Ishikawa (cell line): ENCODE data around the gene BDH2.

Experiments used
- CEBPB ChIP-seq: IDR thresholded peaks from 2 replicates; pipeline ENCODE4 v1.6.1; 2012
- CREB1 ChIP-seq: IDR thresholded peaks from 2 replicates; pipeline ENCODE4 v1.6.1; 2012; ENCODE audit warnings: low read depth
- EGR1 ChIP-seq: IDR thresholded peaks from 2 replicates; pipeline ENCODE4 v1.6.1; 2012
- EP300 ChIP-seq: IDR thresholded peaks from 2 replicates; pipeline ENCODE4 v1.6.1; 2012; ENCODE audit warnings: borderline replicate concordance
- FOXM1 ChIP-seq: IDR thresholded peaks from 2 replicates; pipeline ENCODE4 v1.6.1; 2012; ENCODE audit warnings: low read depth, borderline replicate concordance
- NFIC ChIP-seq: IDR thresholded peaks from 2 replicates; pipeline ENCODE4 v1.6.1; 2012
- RAD21 ChIP-seq: IDR thresholded peaks from 2 replicates; pipeline ENCODE4 v1.6.1; 2012; ENCODE audit warnings: low read depth
- TAF1 ChIP-seq: IDR thresholded peaks from 2 replicates; pipeline ENCODE4 v1.6.1; 2012; ENCODE audit warnings: low read depth, mild to moderate bottlenecking
- TCF12 ChIP-seq: IDR thresholded peaks from 2 replicates; pipeline ENCODE4 v1.6.1; 2012; ENCODE audit warnings: low read depth
- TEAD4 ChIP-seq: IDR thresholded peaks from 2 replicates; pipeline ENCODE4 v1.6.1; 2012
- YY1 ChIP-seq: IDR thresholded peaks from 2 replicates; pipeline ENCODE4 v1.6.1; 2012; ENCODE audit warnings: low read depth
- ZBTB7A ChIP-seq: IDR thresholded peaks from 2 replicates; pipeline ENCODE4 v1.6.1; 2012; ENCODE audit warnings: low read depth
- TF ChIP-seq, protein P1 (sequence below): IDR thresholded peaks from 2 replicates; pipeline ENCODE4 v1.6.1; 2012; ENCODE audit warnings: low read depth, mild to moderate bottlenecking
- TF ChIP-seq, protein P2 (sequence below): IDR thresholded peaks from 2 replicates; pipeline ENCODE4 v1.6.1; 2012
- TF ChIP-seq, protein P3 (sequence below): IDR thresholded peaks from 2 replicates; pipeline ENCODE4 v1.6.1; 2012

The BDH2 gene

DNA sequence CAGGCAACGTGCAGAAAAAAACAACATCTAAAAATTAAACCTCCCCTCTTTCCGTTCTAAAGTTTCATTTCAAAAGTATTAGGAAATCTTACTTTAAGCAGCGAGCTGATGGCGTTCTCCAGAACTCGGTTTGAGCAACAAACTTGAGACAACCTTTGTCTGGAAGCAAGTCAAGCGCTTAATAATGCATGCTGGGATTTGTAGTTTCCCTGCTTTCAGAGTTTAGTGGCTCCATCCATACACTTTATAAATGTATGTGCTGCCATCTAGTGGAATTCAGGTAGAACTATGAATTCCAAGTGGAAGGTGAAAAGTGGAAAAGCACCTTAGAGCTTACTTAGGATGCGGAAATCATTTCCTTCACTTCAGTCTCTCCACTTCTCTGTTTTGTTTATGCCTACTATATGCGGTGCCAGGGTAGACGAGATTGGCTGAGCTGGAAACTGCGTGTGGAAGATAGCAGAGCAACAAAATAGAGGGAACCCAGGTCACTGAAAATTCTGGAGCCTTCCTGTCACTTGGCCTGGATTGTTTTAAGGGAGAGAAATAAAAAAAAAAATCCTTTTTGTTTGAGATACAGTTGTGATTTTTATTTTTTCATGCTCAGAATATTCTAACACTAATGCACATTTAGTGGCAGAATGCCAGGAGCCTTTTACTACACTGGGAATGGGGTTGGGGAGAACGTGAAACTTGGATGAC, at the start of gene BDH2:
TSS of gene BDH2 (minus strand) at position 144 of the 702 bp plus-strand sequence. CDS start 3,580 bp downstream, outside the sequence.
- TF ChIP-seq, protein P1, sequence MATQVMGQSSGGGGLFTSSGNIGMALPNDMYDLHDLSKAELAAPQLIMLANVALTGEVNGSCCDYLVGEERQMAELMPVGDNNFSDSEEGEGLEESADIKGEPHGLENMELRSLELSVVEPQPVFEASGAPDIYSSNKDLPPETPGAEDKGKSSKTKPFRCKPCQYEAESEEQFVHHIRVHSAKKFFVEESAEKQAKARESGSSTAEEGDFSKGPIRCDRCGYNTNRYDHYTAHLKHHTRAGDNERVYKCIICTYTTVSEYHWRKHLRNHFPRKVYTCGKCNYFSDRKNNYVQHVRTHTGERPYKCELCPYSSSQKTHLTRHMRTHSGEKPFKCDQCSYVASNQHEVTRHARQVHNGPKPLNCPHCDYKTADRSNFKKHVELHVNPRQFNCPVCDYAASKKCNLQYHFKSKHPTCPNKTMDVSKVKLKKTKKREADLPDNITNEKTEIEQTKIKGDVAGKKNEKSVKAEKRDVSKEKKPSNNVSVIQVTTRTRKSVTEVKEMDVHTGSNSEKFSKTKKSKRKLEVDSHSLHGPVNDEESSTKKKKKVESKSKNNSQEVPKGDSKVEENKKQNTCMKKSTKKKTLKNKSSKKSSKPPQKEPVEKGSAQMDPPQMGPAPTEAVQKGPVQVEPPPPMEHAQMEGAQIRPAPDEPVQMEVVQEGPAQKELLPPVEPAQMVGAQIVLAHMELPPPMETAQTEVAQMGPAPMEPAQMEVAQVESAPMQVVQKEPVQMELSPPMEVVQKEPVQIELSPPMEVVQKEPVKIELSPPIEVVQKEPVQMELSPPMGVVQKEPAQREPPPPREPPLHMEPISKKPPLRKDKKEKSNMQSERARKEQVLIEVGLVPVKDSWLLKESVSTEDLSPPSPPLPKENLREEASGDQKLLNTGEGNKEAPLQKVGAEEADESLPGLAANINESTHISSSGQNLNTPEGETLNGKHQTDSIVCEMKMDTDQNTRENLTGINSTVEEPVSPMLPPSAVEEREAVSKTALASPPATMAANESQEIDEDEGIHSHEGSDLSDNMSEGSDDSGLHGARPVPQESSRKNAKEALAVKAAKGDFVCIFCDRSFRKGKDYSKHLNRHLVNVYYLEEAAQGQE, result no peak
- TF ChIP-seq NFIC (peak; percentile 49), CEBPB (0 out of 2 replicates have a peak, but pooled peaks have one; percentile 51), TEAD4 (peak; percentile 54; the same call in 1 of the 2 replicates), RAD21 (peak; percentile 75), EGR1 (no peak)

DNA sequence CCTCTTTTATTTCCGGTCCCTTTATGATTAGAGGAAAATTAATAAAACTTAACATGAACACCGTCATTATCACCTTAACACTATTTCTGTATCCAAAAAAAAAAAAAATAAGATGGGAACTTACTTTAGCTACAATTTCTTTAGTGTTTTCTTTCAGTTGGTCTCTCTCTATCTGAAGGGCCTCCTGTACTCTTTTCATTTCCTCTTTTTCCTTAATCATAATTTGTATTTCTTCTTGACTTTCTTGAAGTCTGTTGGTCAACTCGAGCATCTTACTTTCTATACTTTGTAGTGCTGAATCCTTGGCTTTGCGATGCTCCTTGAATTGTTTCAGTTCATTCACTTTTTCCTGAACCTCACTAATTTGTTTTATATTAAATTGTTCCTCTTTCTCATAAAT, 45.3 kb upstream of the BDH2 start:
- TF ChIP-seq YY1 (no peak), ZBTB7A (no peak), TAF1 (no peak), FOXM1 (no peak), CREB1 (no peak), TEAD4 (no peak), TCF12 (no peak), RAD21 (no peak)
- TF ChIP-seq, protein P2, sequence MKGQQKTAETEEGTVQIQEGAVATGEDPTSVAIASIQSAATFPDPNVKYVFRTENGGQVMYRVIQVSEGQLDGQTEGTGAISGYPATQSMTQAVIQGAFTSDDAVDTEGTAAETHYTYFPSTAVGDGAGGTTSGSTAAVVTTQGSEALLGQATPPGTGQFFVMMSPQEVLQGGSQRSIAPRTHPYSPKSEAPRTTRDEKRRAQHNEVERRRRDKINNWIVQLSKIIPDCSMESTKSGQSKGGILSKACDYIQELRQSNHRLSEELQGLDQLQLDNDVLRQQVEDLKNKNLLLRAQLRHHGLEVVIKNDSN, result no peak
- TF ChIP-seq, protein P1, result no peak
- TF ChIP-seq, protein P3, sequence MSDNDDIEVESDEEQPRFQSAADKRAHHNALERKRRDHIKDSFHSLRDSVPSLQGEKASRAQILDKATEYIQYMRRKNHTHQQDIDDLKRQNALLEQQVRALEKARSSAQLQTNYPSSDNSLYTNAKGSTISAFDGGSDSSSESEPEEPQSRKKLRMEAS, result no peak

DNA sequence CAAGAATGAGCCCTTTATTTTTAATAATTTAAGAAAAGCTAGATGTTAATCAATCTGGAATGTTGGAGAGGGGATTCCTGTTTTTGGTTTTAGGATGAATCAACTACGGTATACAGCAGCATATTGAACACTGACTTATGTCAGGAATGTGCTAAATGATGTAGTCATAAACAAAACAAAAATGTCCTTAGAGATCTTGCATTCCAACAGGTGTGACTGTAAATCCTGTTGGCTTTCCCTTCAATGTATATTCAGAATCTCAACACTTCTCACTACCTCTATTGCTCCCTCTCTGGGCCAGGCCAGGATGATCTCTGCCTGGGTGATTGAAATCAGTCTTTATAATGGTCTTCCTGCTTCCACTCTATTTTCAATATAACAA, 37.8 kb upstream of the BDH2 start:
- TF ChIP-seq TEAD4 (no peak), ZBTB7A (no peak), RAD21 (no peak), NFIC (no peak), CREB1 (no peak), CEBPB (no peak), TAF1 (no peak), FOXM1 (no peak), EGR1 (no peak), EP300 (no peak), YY1 (no peak), TCF12 (no peak)
- TF ChIP-seq, protein P3, result no peak
- TF ChIP-seq, protein P1, result no peak
- TF ChIP-seq, protein P2, result no peak

DNA sequence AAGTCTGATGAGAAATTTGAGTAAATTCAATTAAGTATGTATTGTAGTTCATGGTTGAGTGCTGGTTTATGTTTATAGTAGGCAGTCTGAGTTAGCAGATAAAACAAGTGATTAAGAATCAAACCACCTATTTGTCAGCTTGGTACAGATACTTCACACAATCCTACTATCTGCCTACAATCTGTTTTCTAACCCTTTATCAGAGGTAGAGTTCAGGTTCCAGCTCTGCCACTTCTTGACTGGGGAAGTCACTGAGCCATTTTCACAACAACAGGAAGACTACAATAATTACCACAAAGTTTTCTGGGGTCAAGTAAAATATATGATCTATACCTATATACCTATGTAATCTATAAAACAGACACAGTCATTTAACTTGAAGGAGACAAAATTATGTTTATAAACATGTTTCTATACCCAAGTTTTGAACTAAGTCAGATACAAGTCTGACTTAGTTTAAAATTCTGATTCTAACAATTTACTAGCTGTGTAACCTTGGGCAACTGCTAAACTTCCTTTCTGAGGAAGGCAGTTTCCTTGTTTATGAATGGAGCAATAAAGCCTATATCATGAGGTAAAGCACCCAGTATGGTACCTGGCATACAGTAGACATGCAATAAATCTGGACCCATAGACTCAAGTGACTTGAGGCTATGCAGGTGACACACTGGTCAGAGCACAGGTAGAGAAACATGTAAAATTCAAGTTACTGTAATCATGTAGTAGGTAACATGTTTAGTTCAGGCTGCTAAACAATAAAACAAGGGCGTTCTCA, 37.2 kb upstream of the BDH2 start:
- TF ChIP-seq FOXM1 (no peak), TAF1 (no peak), ZBTB7A (no peak), RAD21 (no peak), TCF12 (no peak), CEBPB (no peak), YY1 (no peak), CREB1 (no peak), EGR1 (no peak), NFIC (no peak), EP300 (no peak), TEAD4 (no peak)
- TF ChIP-seq, protein P2, result no peak
- TF ChIP-seq, protein P3, result no peak
- TF ChIP-seq, protein P1, result no peak
